Right atrium auricular region (tissue), 2 donors: ENCODE data around the gene ELSPBP1. TPM values are rescaled to one million over a fixed set of nuclear protein-coding genes. Genes with fewer than 3 reads are reported as not detected.

Experiments used
- DNase-seq: peaks from one replicate; pipeline ENCODE4 v3.0.0-alpha.2; 2019; ENCODE audit warnings: low spot score
- H3K27ac ChIP-seq, 2 donors: fragments of 200-600 bp; sonication (generic); 1 replicate in 1 of 2; 2 replicates in 1 of 2; pipeline ENCODE4 v1.5.1; 2016 to 2019
- H3K27me3 ChIP-seq, 2 donors: fragments of 200-600 bp; sonication (generic); one replicate each; pipeline versions ENCODE4 v1.5.1 to v1.6.0; 2017 to 2019
- H3K36me3 ChIP-seq: fragments of 200-600 bp; sonication (generic); one replicate; pipeline ENCODE4 v1.5.1; 2016
- H3K4me1 ChIP-seq, 2 donors: fragments of 200-600 bp; sonication (generic); one replicate each; pipeline versions ENCODE4 v1.5.1 to v1.6.0; 2017 to 2019
- H3K4me3 ChIP-seq, 2 donors: fragments of 200-600 bp; sonication (generic); 1 replicate in 1 of 2; 2 replicates in 1 of 2; pipeline ENCODE4 v1.5.1; 2017 to 2019; ENCODE audit warnings: mild to moderate bottlenecking in 1 of 2, moderate library complexity in 1 of 2
- H3K9me3 ChIP-seq, 2 donors: fragments of 200-600 bp; sonication (generic); one replicate each; pipeline ENCODE4 v1.5.1; 2019
- total RNA-seq, 2 donors: library from RNA; depleted of rRNA; stranded (reverse); fragments of >200 nt; gene quantifications; one replicate each; pipeline ENCODE4 v1.1.0, GENCODE V29; 2016
- TF ChIP-seq, protein P1 (sequence below), 2 donors: fragments of 200-600 bp; sonication (generic); IDR thresholded peaks; one replicate each; pipeline ENCODE4 v1.5.1; 2019; ENCODE audit warnings: antibody characterized with exemption in 2 of 2

ELSPBP1 gene
- total RNA-seq, 2 donors from 2014 or later, result not detected

DNA sequence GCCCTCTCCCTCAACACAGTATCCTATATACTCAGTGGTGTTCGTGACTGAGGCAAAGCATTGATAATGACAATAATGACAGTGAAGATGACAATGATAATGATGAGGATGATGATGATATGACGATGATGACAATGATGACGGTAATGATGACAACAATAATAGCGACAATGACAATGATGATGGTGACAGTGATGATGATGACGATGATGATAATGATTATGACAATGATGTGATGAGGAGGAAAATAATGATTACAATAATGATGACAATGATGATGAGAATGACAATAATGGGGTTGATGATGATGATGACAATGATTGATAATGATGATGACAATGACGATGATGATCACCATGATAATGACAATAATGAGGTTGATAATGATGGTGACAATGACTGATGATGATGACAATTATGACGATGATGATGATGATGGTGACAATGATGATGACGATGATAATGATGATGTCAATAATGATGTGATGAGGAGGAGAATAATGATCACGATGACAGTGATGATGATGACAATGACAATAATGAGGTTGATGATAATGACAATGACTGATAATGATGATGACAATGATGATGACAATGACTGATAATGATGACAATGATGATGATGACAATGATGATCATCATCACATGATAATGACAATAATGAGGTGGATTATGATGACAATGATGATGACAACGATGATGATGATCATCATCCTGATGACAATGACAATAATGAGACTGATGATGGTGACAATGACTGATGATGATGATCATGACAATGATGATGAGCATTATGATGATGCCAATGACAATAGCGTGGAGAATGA lies 16.7 kb downstream of the ELSPBP1 start:
- Histone ChIP-seq H3K36me3 (no peaks in the 10 kb centered on the region), H3K4me1 (no peaks in the 10 kb centered on the region), H3K4me3 (no peak overlapping the region), H3K27me3 (no peaks in the 10 kb centered on the region), H3K27ac (no peak overlapping the region), H3K9me3 (peaks cover 0 to 5% of the 10 kb centered on the region in 2 donors)
- no peak for DNase-seq
- TF ChIP-seq, protein P1, sequence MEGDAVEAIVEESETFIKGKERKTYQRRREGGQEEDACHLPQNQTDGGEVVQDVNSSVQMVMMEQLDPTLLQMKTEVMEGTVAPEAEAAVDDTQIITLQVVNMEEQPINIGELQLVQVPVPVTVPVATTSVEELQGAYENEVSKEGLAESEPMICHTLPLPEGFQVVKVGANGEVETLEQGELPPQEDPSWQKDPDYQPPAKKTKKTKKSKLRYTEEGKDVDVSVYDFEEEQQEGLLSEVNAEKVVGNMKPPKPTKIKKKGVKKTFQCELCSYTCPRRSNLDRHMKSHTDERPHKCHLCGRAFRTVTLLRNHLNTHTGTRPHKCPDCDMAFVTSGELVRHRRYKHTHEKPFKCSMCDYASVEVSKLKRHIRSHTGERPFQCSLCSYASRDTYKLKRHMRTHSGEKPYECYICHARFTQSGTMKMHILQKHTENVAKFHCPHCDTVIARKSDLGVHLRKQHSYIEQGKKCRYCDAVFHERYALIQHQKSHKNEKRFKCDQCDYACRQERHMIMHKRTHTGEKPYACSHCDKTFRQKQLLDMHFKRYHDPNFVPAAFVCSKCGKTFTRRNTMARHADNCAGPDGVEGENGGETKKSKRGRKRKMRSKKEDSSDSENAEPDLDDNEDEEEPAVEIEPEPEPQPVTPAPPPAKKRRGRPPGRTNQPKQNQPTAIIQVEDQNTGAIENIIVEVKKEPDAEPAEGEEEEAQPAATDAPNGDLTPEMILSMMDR (IDR thresholded peaks at IDR 0.05), result no peak

DNA sequence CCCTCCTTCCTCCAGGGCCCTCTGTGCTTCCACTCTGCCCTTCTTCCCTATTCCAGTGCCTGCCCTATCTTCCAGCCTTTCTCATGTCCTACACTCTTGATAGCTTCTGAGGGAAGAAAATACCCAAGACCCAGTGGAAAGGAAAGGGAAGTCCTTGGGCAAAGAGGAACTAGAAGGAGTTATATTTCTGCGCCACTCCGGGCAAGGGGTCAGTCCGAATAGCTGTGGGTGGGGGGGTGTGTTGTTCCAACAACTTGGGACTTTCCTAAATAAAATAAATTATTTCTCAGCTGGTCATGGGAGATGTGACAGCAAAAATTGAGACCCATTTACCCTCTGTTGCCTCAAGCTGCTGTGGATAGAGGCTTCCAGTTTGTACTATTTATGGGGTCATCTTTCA lies 26.3 kb downstream of the ELSPBP1 start:
- no peak overlapping the region for H3K27ac ChIP-seq
- H3K36me3 ChIP-seq, result no peaks in the 10 kb centered on the region
- H3K4me1 ChIP-seq, result no peaks in the 10 kb centered on the region
- no peaks in the 10 kb centered on the region for H3K9me3 ChIP-seq
- no peaks in the 10 kb centered on the region for H3K27me3 ChIP-seq
- no peak overlapping the region for H3K4me3 ChIP-seq
- TF ChIP-seq, protein P1 (IDR thresholded peaks at IDR 0.05), result no peak
- DNase-seq, result no peak

DNA sequence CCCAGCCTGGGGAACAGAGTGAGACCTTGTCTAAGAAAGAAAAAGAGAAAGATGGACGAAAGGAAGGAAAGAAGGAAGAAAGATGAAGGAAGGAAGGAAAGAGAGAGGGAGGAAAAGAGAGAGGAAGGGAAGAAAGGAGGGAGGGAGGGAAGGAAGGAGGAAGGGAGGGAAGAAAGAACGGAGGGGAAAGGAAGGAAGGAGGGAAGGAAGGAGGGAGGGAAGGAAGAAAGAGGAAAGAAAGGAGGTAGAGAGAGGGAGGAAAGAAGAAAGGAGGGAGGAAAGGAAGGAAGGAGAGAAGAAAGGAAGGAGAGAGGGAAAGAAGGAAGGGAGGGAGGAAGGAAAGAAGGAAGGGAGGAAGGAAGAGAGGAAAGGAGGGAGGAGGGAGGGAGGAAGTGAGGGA lies 28.6 kb downstream of the ELSPBP1 start:
- H3K27ac ChIP-seq, result no peak overlapping the region
- H3K27me3 ChIP-seq, result no peaks in the 10 kb centered on the region
- TF ChIP-seq, protein P1 (IDR thresholded peaks at IDR 0.05), result no peak
- no peak for DNase-seq
- H3K36me3 ChIP-seq, result no peaks in the 10 kb centered on the region
- no peaks in the 10 kb centered on the region for H3K4me1 ChIP-seq
- H3K4me3 ChIP-seq, result no peak overlapping the region
- no peaks in the 10 kb centered on the region for H3K9me3 ChIP-seq

GRCh38 chr19:48023518-48023917 lies 29.1 kb downstream of the ELSPBP1 start:
- H3K27ac ChIP-seq, result no peak overlapping the region
- no peaks in the 10 kb centered on the region for H3K36me3 ChIP-seq
- H3K4me3 ChIP-seq, result no peak overlapping the region
- TF ChIP-seq, protein P1 (IDR thresholded peaks at IDR 0.05), result no peak
- no peaks in the 10 kb centered on the region for H3K4me1 ChIP-seq
- DNase-seq, result no peak
- H3K9me3 ChIP-seq, result no peaks in the 10 kb centered on the region
- H3K27me3 ChIP-seq, result no peaks in the 10 kb centered on the region

DNA sequence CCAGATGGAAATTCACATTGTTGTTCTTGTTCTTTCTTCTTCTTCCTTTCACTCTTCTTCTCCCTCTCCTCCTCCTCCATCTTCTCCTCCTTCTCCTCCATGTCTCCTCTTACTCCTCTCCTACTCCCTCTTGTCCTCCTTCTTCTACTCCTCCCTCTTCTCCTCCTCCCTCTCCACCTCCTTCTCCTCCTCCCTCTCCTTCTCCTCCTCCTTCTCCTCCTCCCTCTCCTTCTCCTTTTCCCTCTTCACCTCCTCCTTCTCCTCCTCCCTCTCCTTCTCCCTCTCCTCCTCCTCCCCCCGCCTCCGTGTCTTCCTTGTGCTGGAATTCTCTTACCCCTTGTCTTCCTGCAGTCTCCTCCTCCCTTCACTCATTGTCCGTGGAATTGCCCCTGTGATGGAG lies 31.0 kb downstream of the ELSPBP1 start:
- no peak for DNase-seq
- Histone ChIP-seq H3K4me3 (no peak overlapping the region), H3K27me3 (no peaks in the 10 kb centered on the region), H3K4me1 (no peaks in the 10 kb centered on the region), H3K9me3 (no peaks in the 10 kb centered on the region), H3K27ac (no peak overlapping the region), H3K36me3 (no peaks in the 10 kb centered on the region)
- TF ChIP-seq, protein P1 (IDR thresholded peaks at IDR 0.05), result no peak

DNA sequence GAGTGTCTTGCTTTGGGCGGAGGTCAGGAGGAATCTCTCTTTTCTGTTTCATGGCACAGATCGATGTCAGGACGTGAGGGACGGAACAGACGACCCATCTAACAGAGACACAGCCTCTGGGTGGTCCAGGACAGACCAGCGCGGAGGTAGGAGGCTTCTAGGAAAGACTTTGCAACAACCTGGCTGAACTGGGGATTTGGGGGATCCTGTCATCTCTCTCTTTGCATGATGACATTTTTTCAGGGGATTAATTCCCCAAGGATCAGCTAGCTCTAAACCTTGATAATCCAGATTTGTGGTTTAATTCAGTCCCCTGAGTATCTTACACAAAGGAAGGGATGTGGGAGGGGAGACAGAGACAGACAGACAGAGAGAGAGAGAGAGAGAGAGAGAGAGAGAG lies 35.0 kb downstream of the ELSPBP1 start:
- H3K4me3 ChIP-seq, result no peak overlapping the region
- H3K9me3 ChIP-seq, result no peaks in the 10 kb centered on the region
- no peak overlapping the region for H3K27ac ChIP-seq
- H3K4me1 ChIP-seq, result no peaks in the 10 kb centered on the region
- H3K36me3 ChIP-seq, result no peaks in the 10 kb centered on the region
- TF ChIP-seq, protein P1 (IDR thresholded peaks at IDR 0.05), result no peak
- DNase-seq, result no peak
- no peaks in the 10 kb centered on the region for H3K27me3 ChIP-seq
